ENCODE data around the gene ADAR.
A peak's percentile ranks its signal among the peaks of the same experiment; 100 is the strongest.

Gene ADAR

DNA sequence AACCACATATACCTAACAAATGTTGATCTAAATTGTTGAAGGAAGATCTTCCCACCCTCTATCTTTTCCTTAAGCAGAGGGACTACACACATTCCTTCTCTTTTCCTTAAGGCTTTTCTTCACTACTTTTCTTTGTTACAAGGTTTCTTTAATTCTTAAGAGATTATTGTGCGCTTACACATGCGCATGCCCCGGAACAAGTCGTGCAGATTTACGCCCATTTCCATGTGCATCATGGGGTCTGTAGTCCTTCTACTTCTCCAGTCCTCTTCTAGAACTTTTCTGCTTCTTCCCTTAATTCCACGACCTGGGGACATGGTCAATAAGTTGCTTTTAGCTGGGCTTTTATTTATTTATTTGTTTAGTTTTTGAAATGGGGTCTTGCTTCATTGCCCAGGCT, 42.1 kb downstream of the ADAR start:
- Mint-ChIP-seq H3K4me1 (peaks cover 6% of the 10 kb centered on the region), H3K9me3 (no peaks in the 10 kb centered on the region), H3K27me3 (peaks cover 34% of the 10 kb centered on the region), H3K27ac (no peak overlapping the region), H3K36me3 (ENCODE audit: low read depth) (no peaks in the 10 kb centered on the region), H3K4me3 (no peak overlapping the region)
- no peak for DNase-seq
- no peak for ATAC-seq

DNA sequence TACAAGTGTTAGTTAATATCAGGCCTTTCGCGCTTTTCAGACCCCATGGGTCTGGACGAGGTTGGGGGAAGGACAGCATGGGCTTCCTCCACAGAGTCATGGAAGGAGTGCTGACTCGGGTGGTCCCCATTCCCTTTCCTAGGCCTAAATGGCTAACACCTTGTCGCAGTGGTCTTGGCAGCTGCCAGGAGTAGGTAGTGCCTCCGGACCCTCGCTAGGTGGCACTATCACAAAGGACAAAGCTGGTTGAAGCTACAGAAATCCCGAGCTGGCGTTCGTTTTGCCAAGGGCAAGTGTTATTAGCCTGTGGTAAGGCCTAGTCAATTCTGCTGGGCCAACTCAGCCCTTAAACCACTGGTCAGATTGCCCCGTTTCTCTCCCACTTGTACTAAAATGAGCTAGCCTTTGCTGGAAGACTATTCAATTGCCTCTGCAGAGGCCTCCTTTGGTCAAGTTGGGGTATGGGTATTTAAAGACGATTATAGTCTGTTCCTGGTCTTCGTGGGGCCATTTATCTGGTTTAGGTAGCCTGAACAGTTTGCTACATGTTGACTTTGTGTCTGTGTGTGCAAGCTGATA, 48.4 kb downstream of the ADAR start:
- Mint-ChIP-seq H3K9me3 (no peaks in the 10 kb centered on the region), H3K4me3 (peak overlapping the region; percentile 91), H3K36me3 (ENCODE audit: low read depth) (peaks cover 18% of the 10 kb centered on the region), H3K27me3 (no peaks in the 10 kb centered on the region), H3K4me1 (peaks cover 34% of the 10 kb centered on the region), H3K27ac (peak overlapping the region; percentile 92)
- DNase-seq, result peak; percentile 85
- peak; percentile 55 for ATAC-seq

DNA sequence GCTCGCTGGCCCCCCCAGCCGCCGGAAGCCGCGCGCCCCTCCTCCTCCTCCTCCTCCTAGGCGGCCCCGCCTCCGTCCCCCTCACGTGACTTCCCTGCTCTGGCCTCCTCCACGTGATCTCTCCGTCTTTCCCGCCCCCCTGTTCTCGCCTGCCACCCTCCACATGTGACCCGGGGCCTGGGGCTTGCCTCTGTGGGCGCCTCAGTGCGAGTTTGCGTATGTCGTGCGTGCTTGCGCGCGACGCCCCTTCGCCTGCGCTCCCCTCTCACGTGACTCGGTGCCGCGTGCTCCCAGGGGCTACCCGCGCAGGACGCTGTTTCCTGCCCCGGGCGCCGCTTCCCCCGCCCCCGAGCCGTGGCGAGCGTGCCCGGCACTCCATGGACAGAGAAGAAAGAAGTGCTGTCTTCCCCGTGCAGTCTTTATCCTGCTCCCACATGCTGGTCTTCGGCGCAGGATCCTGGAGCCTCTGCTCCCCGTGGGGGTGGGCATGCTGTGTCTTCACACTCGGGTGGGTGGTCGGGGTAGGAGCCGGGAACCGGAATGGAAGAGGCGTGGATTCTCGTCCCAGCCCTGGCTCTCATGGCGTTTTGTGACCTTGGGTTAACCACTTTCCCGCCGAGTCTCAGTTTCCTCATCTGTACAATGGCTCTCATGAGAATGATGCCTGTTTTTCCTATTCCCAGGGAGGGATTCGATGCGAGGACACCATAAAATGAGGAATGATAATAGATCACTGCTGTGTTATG, 49.1 kb downstream of the ADAR start:
- Mint-ChIP-seq H3K27me3 (no peaks in the 10 kb centered on the region), H3K4me3 (peak overlapping the region; percentile 91), H3K9me3 (no peaks in the 10 kb centered on the region), H3K27ac (peak overlapping the region; percentile 92), H3K36me3 (ENCODE audit: low read depth) (peaks cover 21% of the 10 kb centered on the region), H3K4me1 (peaks cover 34% of the 10 kb centered on the region)
- ATAC-seq, result peak; percentile 94
- DNase-seq, result peak; percentile 99

DNA sequence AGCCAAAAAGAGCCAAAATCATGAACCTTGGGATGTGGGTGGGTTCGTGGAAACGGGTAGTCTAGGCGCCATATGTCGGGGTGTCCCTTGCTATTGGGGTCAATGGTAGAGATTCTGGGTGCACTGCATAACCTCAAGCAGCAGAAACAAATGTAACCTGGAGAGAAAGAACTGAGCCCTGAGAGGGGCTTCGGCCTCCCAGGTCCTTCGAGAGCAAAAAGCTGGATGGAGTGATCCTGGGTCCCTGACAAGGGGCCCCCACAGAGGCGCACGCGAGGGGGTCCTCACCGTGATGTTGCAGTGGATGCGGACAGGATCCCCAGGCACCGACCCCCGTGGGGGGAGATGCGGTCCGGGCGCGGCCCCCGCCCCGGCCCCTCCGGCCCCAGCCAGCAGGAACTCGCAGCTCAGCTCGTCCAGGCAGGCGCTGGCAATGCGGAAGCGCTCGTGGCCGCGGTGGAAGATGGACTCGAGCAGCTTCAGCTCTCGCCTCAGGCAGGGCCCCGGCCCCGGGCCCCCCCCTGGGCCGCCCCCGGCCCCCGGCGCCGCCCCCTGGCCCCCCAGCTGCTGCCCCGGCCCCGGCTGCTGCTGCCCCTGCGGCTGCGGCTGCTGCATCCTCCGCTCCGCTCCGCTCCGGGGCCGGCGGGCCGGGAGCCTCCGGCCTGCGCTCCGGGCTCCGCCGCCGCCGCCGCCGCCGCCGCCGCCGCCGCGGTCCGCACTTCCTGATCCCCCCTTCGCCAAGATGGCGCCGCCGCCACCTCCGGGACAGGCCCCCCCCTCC, 49.9 kb downstream of the ADAR start, which contains the start of gene UBE2Q1:
UBE2Q1 (minus strand) TSS at position 724 of the 781 bp plus-strand sequence; CDS start at position 615, 109 bp downstream.
- H3K9me3 Mint-ChIP-seq, result no peaks in the 10 kb centered on the region

DNA sequence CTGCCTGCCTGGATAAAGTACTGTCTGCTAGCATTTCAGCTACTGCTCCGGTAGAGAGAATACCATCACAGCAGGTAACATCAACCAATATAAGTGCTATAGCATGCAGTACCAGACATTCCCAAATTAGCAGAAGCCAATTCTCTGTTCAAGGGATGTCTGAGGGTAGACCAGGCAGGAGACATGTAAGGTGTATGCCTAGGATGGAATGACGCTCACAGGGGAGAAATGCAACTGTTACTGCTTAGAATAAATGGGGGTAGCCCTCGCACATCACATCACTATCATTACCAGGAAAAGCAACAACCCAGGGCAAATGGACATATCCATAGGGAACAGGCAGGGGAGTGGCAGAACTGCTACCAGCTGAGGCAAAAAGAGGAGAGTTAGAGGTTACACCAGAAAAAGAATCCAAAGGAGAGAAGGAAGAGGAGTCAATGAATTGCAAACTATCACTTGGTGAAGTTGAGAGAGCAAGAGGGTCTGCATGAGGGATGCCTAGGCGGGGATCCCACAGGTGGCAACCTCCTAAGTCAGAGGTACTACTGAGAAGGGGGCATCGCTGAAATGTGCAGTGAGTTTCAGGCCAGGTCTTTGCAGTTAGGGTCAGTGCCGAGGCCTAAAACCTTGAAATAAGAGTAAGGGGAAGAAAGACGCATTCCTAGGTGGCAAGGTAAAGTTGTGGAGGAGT, 50.6 kb downstream of the ADAR start:
- H3K27me3 Mint-ChIP-seq, result no peaks in the 10 kb centered on the region

More for the DNA sequence above, 49.9 kb downstream of the ADAR start, which contains the start of gene UBE2Q1:
- ATAC-seq, result no peak
- H3K27me3 Mint-ChIP-seq, result no peaks in the 10 kb centered on the region
- H3K36me3 Mint-ChIP-seq (ENCODE audit: low read depth), result peaks cover 29% of the 10 kb centered on the region
- peak within 1 kb of the TSS; percentile 92 for H3K27ac Mint-ChIP-seq
- H3K4me1 Mint-ChIP-seq, result peaks cover 34% of the 10 kb centered on the region
- peak; percentile 42 for DNase-seq
- H3K4me3 Mint-ChIP-seq, result peak within 1 kb of the TSS; percentile 91

DNA sequence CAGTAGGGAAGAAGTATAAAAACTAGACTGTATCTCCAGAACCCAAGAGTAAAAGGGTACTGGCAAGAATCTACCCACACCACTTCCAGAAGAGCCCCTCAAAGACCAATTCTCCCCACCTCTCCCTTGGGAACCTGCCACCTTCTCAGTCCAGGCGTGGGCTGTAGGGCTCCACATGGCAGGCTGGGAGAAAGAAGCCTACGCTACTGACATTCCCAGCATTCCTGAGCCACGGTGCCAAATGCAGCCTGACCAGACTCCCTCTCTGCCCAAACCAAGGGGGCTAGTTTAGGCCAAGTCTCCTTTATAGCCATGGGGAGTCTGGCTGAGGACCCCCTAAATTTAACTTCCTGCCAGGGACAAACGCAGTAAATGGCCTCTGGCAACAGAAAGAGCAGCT, 51.6 kb downstream of the ADAR start:
- Mint-ChIP-seq H3K36me3 (ENCODE audit: low read depth) (peaks cover 36% of the 10 kb centered on the region), H3K9me3 (no peaks in the 10 kb centered on the region), H3K4me1 (peaks cover 34% of the 10 kb centered on the region), H3K4me3 (peak overlapping the region; percentile 90), H3K27ac (peak overlapping the region; percentile 86), H3K27me3 (no peaks in the 10 kb centered on the region)
- DNase-seq (no peak), ATAC-seq (no peak)

More for the DNA sequence above, 50.6 kb downstream of the ADAR start:
- Mint-ChIP-seq H3K4me1 (peaks cover 34% of the 10 kb centered on the region), H3K4me3 (peak overlapping the region; percentile 90), H3K9me3 (no peaks in the 10 kb centered on the region), H3K36me3 (ENCODE audit: low read depth) (peaks cover 32% of the 10 kb centered on the region), H3K27ac (peak overlapping the region; percentile 86)
- ATAC-seq (no peak), DNase-seq (no peak)

DNA sequence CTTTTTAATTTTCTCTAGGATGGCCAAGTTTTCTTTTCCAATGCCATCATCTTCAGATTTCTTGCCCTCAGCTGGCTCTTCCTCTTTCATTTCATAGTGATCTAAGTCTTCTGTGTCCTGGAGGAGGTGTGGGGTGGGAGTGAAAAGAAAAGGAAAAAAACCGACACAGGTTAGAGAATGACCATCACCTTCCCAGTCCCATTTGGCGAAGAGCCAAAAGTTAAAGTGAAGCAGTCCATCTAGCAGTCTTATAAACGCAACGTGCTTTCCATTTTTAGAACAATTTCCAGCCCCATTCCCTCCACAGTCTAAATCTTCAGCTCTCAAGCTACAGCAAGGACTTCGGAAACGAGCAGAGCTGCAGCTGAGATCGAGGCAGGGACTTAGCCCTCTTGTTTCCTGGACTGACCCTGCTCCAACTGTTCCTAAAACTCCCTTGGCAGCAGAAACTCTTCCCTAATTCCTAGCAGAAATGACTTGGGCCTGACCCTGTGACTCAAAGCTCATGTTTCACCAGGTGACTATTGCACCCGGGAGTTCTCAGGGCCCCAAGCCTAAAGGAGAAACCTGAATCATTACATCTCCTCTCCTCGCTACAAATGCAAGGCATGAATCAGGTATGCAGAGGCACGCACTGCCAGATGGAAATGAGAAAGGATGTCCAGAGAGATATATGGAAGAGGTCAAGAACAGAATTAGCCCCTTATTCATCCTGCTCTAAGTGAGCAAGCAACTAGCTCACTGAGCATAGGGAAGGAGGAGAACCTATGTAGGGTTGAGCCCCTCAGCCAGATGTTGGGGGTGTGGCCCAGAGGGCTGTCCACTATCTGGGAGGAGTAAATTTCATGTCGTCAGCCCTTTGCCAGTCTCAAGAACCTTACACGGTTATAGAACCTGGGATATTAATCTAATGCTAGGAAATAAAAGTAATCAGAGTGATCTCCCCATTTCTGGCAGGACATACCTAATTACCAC, 54.6 kb downstream of the ADAR start:
- Mint-ChIP-seq H3K27ac (no peak overlapping the region), H3K4me3 (no peak overlapping the region), H3K9me3 (no peaks in the 10 kb centered on the region), H3K4me1 (peaks cover 30% of the 10 kb centered on the region), H3K36me3 (ENCODE audit: low read depth) (peaks cover 52% of the 10 kb centered on the region), H3K27me3 (no peaks in the 10 kb centered on the region)
- DNase-seq, result no peak
- ATAC-seq, result no peak

DNA sequence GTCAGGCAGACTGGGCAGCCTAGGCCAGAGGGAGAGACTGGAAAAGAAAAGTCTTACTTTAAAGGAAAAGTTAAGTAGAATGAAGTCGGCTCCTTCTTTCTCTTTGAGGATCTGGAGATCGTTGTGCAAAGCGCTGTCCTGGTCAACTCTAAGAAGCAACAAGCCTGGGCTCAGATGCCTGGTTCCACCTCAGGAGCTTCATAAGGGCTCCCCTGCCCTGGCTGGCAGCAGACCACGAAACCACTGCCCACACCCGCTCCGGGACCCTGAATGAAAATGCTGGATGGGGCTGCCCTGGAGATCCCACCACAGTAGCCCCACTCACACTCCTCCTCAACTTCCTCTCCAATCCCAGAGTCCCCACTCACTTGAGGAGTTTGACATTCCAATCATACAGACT, 56.0 kb downstream of the ADAR start:
- no peaks in the 10 kb centered on the region for H3K27me3 Mint-ChIP-seq
- no peaks in the 10 kb centered on the region for H3K9me3 Mint-ChIP-seq
- no peak overlapping the region for H3K27ac Mint-ChIP-seq
- DNase-seq (no peak), ATAC-seq (no peak)
- H3K36me3 Mint-ChIP-seq (ENCODE audit: low read depth), result peaks cover 52% of the 10 kb centered on the region
- no peak overlapping the region for H3K4me3 Mint-ChIP-seq
- H3K4me1 Mint-ChIP-seq, result peaks cover 24% of the 10 kb centered on the region

DNA sequence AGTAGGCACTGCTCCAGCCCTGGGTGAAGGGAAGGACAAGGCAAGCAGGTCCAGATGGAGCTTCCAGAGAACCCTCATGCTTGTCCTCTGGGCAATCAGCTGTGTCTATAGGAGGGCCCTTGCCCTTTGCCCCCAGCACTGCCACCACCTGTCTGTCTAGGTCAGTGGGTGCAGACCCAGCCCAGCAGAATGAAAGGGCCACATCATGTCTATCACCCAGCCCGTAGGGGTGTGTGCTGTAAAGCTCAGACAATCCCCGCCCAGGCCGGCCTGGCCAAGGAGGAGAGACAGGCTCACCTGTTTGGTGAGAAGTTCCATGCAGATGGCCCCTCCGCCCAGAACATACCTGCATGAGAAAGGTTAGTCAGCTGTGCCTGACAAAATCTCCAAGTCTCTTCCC, 56.5 kb downstream of the ADAR start:
- Mint-ChIP-seq H3K9me3 (no peaks in the 10 kb centered on the region), H3K36me3 (ENCODE audit: low read depth) (peaks cover 51% of the 10 kb centered on the region), H3K27ac (no peak overlapping the region), H3K4me3 (no peak overlapping the region), H3K4me1 (peaks cover 18% of the 10 kb centered on the region), H3K27me3 (no peaks in the 10 kb centered on the region)
- ATAC-seq (no peak), DNase-seq (no peak)

DNA sequence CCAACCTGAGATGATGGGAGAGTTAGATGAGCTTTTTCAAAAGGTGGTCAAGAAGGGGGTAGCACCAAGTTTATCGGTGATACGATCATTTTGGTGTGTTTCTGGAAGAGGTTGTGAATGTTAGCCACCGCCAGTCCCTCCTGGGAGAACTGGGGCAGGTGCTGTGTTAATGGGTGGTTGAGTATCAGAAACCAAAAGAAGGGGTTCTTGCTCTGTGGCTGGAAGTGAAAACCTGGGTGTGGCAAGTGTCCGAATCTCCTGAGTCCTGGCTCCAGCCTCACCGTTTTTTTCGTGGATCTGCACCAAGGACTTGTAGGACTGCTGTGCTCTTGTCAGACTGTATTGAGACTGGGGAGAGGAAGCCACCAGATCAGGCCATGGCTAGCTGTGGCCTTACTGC, 57.3 kb downstream of the ADAR start:
- no peak for DNase-seq
- Mint-ChIP-seq H3K27me3 (no peaks in the 10 kb centered on the region), H3K9me3 (no peaks in the 10 kb centered on the region), H3K36me3 (ENCODE audit: low read depth) (peaks cover 51% of the 10 kb centered on the region), H3K27ac (no peak overlapping the region), H3K4me1 (peaks cover 11% of the 10 kb centered on the region), H3K4me3 (no peak overlapping the region)
- no peak for ATAC-seq

DNA sequence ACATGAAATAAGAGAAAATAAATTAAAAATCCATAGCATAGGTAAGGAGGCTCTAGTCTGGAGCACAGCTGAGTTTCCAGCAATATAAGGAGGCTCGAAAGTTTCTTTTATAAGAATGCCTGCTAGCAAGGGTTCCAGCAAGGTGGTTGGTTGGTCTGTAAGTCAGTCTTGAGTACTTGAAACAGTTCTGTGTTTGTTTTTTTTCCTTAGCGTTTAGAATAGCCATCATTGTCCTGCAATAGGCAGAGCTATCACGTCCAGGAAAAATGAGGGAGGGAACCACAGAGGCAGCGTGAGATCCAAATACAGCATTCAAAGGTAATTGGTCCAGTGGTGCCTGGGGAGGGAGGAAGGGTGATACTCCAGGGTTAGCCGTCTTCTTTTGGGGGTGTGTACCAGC, 57.9 kb downstream of the ADAR start:
- H3K4me1 Mint-ChIP-seq, result peaks cover 10% of the 10 kb centered on the region
- H3K27me3 Mint-ChIP-seq, result no peaks in the 10 kb centered on the region
- H3K27ac Mint-ChIP-seq, result no peak overlapping the region
- DNase-seq, result no peak
- H3K4me3 Mint-ChIP-seq, result no peak overlapping the region
- no peak for ATAC-seq
- H3K9me3 Mint-ChIP-seq, result no peaks in the 10 kb centered on the region
- peaks cover 48% of the 10 kb centered on the region for H3K36me3 Mint-ChIP-seq (ENCODE audit: low read depth)

DNA sequence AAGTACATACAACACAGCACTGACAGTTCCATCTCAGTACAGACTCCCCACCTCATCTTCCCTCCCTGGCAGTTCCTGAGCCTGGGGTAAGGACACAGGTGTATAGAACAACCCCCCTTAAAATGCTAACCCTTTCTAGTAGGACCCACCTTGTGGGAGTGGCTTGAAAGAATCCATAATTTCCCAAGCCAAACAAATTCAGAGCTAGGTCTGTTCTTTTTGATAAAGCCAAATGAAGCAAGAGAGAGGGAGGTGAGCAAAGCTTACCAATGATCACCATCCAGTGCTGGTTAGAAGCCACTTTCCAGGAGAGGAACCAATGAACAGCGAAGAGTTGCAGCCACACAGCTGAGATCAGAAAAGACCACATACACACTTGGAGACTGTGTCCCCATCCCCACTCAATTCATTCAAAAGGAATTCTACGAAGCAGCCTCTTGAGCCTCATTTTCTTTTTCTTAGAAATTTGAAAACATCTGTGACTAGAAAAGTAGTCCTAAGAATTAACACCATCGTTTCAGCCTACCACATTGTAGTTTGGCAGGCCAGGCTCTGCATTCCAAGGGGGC, 58.7 kb downstream of the ADAR start:
- Mint-ChIP-seq H3K4me1 (peaks cover 9% of the 10 kb centered on the region), H3K9me3 (no peaks in the 10 kb centered on the region), H3K36me3 (ENCODE audit: low read depth) (peaks cover 41% of the 10 kb centered on the region), H3K27ac (no peak overlapping the region), H3K27me3 (no peaks in the 10 kb centered on the region), H3K4me3 (no peak overlapping the region)
- no peak for DNase-seq
- ATAC-seq, result no peak

DNA sequence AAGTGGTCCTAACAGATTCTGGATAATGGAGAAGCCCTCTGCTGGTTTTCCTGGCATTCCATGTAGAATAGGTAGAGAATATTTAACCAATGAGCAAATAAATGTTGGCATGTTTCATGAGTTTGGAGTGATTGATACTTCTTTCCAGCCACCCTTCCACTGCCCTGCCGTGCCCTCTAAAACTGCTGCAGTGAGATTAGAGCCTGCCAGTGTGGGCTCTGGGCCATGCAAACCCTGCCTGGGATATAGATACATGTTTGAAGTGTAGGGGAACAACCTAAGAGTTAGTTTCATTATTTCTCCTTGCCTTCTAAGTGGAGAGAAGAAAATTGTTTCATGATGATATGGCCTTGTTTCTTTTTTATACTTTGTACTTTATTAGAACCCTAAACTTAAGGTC, 60.0 kb downstream of the ADAR start:
- no peak for ATAC-seq
- Mint-ChIP-seq H3K36me3 (ENCODE audit: low read depth) (peaks cover 31% of the 10 kb centered on the region), H3K9me3 (no peaks in the 10 kb centered on the region), H3K4me3 (no peak overlapping the region), H3K4me1 (peaks cover 9% of the 10 kb centered on the region), H3K27ac (no peak overlapping the region), H3K27me3 (no peaks in the 10 kb centered on the region)
- no peak for DNase-seq

Data from activated naive CD8-positive, alpha-beta T cell treated with anti-CD3 and anti-CD28 coated beads, Interleukin-2, amount 50 U/mL, for 24 hours (primary cell).